ENCODE results near the gene MYO9B. TPM values are rescaled to one million over a fixed set of nuclear protein-coding genes. Genes with fewer than 3 reads are reported as not detected.

Gene MYO9B
- total and polyA plus RNA-seq, 2 of the 13 experiments (the other 11 are each of a cell fraction or from before 2014, with no cell fraction given) = 18.0 to 18.3 TPM

- TF ChIP-seq ELK4 (CRISPR knock-in tag; IDR thresholded peaks at IDR 0.05; ENCODE audit: borderline replicate concordance) = no peak
- peak; percentile 79 for TF ChIP-seq ATF1 (CRISPR knock-in tag; IDR thresholded peaks at IDR 0.05)
- TF ChIP-seq SAP130 (CRISPR knock-in tag; IDR thresholded peaks at IDR 0.05; ENCODE audit: low read depth) = peak; percentile 61
- TF ChIP-seq PREB (CRISPR knock-in tag; IDR thresholded peaks at IDR 0.05) = no peak
- TF ChIP-seq NCOR1 (IDR thresholded peaks at IDR 0.05; ENCODE audit: borderline replicate concordance, low read length) = peak; percentile 73; the same call in 1 of the 2 replicates
- peak; percentile 84 for TF ChIP-seq PHF8 (CRISPR knock-in tag; IDR thresholded peaks at IDR 0.05)
- TF ChIP-seq ZC3H13 (CRISPR knock-in tag; IDR thresholded peaks at IDR 0.05) = peak; percentile 78; the same call in 1 of the 2 replicates
- TF ChIP-seq RAD51 (IDR thresholded peaks at IDR 0.05; ENCODE audit: borderline replicate concordance) = no peak
- TF ChIP-seq NFYB (CRISPR knock-in tag; IDR thresholded peaks at IDR 0.05) = peak; percentile 72
- TF ChIP-seq SNAPC5 (CRISPR knock-in tag; IDR thresholded peaks at IDR 0.05; ENCODE audit: borderline replicate concordance) = peak; percentile 59; the same call in 1 of the 2 replicates
- TF ChIP-seq THAP9 (CRISPR knock-in tag; IDR thresholded peaks at IDR 0.05; ENCODE audit: borderline replicate concordance) = no peak; the same call in 1 of the 2 replicates
- TF ChIP-seq ZFP91 (CRISPR knock-in tag; IDR thresholded peaks at IDR 0.05; ENCODE audit: borderline replicate concordance) = peak; percentile 78; the same call in 1 of the 2 replicates
- no peak for TF ChIP-seq BRCA1 (CRISPR knock-in tag; IDR thresholded peaks at IDR 0.05)
- TF ChIP-seq ZFY (CRISPR knock-in tag; IDR thresholded peaks at IDR 0.05) = peak; percentile 85
- peak; percentile 93 to 97 for TF ChIP-seq POLR2A (IDR thresholded peaks at IDR 0.05; ENCODE audit: insufficient read depth in 1 of 2, low read depth in 2 of 2, low read length in 2 of 2)
- TF ChIP-seq ZBTB4 (CRISPR knock-in tag; IDR thresholded peaks at IDR 0.05; ENCODE audit: borderline replicate concordance) = no peak
- peak; percentile 86 for TF ChIP-seq POLR2AphosphoS5 (IDR thresholded peaks at IDR 0.05; ENCODE audit: low read depth, low read length)
These were observed 150.7 kb downstream of the MYO9B start, which contains the start of gene OCEL1 (continued) for GRCh38 chr19:17226002-17226933.
